OCI-LY3 (cell line): ENCODE results near the gene MYDGF.

ENCODE experiments used
- CTCF ChIP-seq: fragments of 200-600, 300-600 bp; sonication (generic); IDR thresholded peaks from 2 replicates; pipeline ENCODE4 v1.5.1; 2014; ENCODE audit warnings: antibody characterized with exemption, low read length, low read depth
- EZH2phosphoT487 ChIP-seq: fragments of 200-600 bp; shearing (Covaris generic); IDR thresholded peaks from 2 replicates; pipeline ENCODE4 v1.6.1; 2018; ENCODE audit warnings: antibody characterized with exemption, mixed run types, low read depth

GRCh38 chr19:4719499-4719866 is 49.3 kb upstream of the MYDGF start:
- TF ChIP-seq CTCF (no peak), EZH2phosphoT487 (no peak)
